T follicular helper cell (primary cell): ENCODE data around the gene STK33.
"Not testable (repeated sequence)": the region's sequence is repeated elsewhere in the genome, so short reads cannot be mapped to it uniquely, and the experiment has no call there.

Experiments
- DNase-seq: peaks from one replicate; pipeline ENCODE4 v3.0.0-alpha.2; 2020; ENCODE audit warnings: low read depth

STK33 gene

DNA sequence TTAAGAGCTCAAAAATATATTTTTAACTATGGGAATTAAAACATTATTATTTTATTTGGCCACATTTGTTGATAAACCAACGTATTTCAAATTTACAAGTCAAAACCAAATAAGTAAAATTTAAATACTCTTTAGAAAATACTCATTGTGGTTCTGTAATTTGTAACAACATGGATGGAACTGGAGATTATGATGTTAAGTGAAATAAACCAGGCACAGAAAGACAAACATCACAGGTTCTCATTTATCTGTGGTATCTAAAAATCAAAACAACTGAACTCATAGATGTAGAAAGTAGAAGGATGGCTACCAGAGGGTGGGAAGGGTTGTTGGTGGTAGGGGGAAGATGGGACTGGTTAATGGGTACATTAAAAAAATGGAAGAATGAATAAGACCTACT, 50.8 kb downstream of the STK33 start:
- DNase-seq: no peak

DNA sequence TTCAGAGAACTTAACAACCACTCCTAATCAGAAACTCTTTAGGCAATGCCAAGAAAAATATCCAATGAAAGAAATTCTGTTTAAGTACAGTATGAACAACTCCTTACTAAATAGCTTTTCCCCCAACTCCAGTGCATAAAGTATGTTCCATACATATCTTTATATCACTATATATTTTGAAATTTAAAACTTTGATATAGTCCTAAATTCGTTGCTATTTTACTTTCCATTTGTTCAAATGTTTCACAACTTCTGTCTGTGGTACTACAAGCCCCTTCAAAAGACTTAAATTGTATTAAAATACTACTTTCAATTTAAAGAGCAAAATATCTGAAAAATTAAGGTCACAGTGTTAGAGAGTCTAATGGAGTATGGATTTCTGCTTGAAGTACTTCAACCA, 52.6 kb downstream of the STK33 start:
- no peak for DNase-seq

DNA sequence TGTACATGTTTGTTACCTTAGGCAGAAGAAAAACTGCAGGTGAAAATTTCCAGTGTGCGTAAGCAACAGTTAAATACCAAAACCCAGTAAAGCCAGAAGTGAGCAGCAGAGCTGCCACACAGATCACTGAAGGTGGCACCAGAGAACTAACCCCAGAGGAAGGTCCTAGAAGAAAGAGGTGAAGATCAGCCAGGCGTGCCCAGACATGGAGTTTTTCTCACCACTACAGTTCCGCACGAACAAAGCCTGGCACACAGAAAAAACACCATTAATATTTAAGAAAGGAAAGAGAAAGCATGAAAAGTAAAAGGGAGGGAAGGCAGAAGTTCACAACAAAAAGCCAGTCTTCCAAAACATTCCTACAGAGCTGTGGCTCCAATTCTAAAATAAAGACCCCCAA, 60.7 kb downstream of the STK33 start:
- DNase-seq: no peak

DNA sequence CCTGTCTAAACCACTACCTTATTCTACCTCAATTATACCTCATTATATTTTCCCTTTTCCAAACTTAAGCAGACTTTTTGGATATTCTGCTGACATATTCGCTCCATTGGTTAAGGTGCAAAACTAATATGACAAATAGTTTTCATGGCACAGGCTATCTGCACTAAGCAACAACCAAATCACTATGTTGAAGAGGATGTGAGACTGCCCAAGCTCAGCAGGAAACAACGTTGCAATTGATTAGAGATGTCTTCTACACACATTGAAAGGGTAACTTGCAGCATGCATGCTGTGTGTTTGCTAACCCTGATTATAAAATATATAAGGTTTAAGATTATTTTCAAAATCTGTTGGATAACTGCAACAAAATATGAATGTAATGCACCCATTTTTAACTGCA, 61.6 kb downstream of the STK33 start:
- DNase-seq: no peak

DNA sequence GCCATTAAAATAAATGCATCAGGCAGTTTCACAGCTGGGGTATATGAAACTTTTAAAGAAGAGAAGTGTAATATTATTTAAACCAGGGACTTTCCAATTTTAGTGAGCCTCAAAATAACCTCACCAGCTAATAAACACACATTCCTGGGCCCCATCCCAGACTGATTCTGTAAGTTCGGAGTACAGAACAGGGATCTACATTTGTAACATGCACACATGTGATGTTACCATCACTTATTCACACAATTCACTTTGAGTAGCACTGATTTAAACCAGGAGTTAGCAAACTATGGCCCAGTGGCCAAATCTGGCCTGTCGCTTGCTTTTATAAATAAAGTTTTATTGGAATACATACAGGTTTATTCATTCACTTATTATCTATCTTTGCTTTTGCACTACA, 62.0 kb downstream of the STK33 start:
- no peak for DNase-seq

DNA sequence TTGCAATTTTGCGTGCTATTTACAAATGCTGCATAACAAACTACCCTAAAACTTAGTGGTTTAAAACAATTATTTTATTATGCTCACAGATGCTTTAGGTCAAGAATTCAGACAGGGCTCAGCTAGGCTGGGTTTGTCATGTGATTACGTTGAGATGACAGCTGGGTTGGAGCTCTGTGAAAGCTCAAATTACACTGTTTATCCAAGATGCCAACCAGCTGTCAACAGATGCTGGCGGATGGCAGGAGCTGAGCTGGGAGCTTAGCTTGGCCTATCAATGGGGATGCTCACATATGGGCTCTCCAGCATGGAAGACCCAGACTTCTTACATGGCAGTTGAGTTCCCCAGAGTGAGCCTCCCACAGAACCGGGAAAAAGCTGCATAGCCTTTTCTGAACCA, 62.7 kb downstream of the STK33 start:
- DNase-seq: no peak

DNA sequence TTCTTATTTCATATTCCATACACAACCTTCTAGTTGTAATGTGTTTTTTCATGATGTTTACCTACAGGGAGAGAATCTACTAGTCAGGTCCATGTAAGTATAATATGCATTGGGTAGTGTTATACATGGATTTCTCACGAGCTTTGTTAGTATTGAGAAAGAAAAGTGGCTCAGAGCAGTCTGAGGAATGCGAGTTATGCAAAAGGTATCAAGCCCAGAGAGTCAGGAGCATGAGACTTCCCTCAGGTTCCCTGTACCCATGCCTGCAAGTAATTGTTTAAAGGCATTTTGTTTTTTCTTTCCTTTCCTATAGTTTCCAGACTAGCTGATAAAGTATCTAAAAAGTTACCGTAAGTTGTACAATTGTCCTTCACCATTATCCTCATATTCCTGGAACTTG, 66.1 kb downstream of the STK33 start:
- DNase-seq: no peak

DNA sequence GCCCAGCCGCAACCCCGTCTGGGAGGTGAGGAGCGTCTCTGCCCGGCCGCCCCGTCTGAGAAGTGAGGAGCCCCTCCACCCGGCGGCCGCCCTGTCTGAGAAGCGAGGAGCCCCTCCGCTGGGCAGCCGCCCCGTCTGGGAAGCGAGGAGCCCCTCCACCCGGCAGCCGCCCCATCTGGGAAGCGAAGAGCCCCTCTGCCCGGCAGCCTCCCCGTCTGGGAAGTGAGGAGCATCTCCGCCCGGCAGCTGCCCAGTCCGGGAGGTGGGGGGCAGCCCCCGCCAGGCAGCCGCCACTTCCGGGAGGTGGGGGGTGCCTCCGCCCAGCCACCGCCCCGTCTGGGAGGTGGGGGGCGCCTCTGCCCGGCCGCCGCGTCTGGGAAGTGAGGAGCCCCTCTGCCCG, 70.6 kb downstream of the STK33 start:
- DNase-seq: no peak

DNA sequence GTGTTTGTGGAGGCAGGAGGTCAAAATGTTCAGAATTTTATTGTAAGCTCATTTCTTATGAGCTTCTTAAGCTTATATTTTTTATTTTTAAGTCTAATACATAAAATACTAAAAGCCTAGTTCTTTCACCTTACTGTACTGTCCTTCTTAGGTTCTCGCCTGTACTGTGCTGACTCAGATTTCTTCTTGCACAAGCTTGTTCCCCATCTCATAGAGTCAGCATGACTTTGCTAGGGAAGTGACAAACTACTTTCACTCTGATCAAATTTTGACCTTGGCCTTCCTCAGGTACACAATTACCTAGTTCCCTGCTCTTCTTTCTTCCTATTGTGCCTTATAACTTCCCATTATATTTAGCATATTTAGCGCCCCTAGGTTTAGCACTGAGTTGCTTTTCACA, 81.5 kb downstream of the STK33 start:
- no peak for DNase-seq

DNA sequence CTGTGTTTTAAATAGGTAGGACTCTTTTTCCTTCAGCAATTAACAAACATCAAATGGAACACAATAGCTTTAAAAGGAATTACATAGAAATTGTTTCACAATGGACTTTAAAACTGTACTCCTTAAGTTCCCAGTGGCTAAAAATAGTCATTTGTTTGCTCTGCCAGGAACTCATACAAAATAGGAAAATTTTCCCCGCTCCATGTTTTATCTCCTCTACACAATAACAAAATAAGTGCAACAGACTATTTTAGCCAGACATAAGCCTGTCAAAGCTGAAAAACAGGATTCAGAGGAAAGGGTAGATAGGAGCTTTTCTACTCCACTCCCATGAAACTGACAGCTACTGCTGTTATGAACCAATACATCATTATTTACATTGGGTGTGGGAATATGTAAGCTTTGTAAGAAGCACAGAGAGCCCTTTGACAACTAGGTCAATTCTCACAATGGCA, 90.1 kb downstream of the STK33 start:
- no peak for DNase-seq

DNA sequence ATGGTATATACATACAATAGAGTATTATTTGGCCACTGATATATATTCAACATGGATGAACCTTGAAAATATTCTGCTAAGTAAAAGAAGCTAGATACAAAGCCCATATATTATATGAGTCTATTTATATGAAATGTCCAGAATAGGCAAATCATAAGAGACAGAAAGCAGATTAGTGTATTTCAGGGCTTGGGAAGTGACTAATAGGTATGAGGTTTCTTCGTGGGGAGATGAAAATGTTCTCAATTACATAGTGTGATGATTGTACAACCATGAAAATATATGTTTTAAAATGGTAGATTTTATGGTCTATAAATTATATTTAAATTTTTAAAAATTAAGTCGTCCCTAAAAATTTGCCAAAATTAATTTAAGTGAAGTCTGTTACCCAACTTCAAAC, 92.2 kb downstream of the STK33 start:
- no peak for DNase-seq

DNA sequence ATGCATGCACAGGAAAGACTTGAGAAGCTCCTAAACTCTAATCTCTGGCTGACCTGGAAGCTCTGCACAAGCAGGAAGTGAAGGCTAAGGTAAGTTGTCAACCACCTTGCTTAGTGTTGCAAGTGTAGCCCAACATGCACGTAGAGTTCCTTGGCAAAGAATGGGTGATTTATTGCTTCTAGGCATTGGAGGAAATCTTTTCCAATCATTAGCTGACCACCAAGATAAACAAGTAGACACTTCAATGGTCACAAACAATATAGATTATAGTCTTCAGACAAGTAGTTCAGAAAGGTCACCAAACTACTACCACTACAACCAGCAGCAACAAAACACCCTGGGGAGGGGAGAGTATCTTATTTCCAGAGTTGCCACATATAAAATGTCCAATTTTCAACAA, 105.6 kb downstream of the STK33 start:
- DNase-seq: no peak

DNA sequence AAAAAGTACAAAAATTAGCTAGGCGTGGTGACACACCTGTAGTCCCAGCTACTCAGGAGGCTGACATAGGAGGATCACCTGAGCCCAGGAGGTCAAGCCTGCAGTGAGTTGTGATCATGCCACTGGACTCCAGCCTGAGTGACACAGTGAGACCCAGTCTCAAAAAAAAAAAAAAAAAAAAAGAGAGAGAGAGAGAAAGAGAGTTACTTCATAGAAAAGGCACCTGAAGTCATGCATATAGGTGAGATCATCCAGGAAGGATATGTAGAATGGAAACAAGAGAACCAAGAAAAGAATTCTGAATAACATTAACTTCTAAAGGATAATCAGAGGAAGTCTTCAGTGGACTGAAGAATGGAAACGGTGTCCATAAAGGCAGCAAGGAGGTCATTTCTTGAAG, 106.8 kb downstream of the STK33 start:
- DNase-seq: no peak

DNA sequence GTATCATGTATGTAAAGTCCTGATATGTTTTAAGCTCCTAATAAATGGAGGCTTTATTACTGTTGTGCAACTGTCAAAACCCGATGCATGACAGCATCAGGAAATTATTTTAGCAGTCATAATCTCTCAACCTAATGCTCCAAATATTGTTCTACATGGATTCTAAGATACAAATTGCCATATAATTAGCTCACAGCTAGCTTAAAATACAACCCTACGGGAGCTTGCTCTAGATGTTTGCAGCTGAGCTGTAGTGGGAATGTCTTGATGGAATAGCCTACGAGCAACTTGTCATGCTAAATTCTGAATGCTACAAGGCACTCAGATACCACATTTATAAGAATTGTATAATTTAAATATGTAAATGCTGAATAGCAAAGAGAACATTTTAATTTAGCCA, 109.8 kb downstream of the STK33 start:
- DNase-seq: no peak

DNA sequence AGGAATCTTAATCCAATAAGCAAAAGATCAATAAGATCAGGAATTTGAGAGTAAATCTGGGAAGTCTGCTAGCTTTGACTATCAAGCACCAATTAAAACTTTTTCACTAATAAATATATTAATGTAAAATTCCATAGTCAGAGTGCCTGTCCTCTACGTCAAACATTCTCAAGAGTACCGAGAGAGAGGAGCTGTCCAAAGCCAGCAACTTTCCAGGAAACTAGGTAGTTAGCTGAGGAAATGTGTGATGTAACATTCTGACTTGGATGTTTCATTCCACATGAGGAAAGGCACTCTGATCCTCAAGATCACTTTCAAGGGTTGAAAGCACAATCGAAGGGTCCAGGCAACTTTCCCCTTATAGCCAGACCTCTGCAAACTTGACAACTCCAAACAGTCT, 113.2 kb downstream of the STK33 start:
- no peak for DNase-seq

DNA sequence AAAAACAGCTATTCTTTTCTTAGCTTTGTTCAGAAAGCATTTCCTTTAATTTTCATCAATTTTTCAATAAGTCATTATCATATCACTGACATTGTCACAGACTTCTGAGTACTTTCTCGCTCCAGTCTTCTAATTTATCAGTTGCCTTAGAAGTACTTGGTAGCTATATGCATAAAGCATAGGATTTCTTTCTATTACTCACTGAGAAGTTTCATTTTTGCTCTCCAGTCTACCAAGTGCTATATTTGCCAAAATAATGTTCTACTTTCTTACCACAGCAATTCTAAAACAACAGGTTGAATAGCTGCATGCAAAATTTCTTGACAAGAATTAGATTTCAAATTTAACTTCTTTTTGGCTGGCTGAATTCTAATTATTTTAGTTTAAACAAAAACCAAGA, 116.3 kb downstream of the STK33 start:
- DNase-seq: no peak

DNA sequence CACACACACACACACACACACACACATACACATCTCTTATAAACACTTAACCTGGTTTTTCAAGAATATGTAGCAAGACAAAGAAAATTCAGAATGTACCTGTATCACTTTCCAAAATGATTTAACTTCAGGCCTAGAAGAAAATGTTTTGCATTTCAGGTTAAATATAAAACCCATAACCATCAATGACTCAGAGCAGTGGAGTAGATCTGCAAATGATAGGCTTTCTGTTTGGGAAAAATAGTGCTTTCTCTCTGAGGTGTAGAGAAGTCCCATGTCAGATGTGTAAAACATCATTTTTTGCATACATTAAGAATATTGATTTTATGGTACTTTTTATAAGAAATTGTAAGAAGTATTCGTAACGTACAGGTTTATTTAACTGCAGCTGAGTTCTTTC, 116.9 kb downstream of the STK33 start:
- DNase-seq: no peak

DNA sequence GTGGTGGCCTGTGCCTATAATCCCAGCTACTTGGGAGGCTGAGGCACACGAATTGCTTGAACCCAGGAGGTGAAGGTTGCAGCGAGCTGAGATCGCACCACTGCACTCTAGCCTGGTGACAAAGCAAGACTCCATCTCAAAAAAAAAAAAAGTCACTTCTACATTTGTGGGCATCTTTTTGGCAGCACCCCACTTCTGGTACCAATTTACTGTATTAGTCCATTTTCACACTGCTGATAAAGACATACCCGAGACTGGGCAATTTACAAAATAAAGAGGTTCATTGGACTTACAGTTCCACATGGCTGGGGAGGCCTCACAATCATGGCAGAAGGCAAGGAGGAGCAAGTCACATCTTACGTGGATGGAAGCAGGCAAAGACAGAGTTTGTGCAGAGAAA, 126.2 kb downstream of the STK33 start:
- DNase-seq: not testable (repeated sequence)

DNA sequence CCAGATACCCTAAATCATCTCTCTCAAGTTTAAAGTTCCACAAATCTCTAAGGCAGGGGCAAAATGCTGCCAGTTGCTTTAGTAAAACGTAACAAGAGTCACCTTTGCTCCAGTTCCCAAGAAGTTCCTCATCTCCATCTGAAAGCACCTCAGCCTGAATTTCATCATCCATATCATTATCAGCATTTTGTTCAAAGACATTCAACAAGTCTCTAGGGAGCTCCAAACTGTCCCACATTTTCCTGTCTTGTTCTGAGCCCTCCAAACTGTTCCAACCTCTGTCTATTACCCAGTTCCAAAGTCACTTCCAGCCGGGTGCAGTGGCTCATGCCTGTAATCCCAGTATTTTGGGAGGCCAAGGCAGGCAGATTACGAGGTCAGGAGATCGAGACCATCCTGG, 126.7 kb downstream of the STK33 start:
- not testable (repeated sequence) for DNase-seq

DNA sequence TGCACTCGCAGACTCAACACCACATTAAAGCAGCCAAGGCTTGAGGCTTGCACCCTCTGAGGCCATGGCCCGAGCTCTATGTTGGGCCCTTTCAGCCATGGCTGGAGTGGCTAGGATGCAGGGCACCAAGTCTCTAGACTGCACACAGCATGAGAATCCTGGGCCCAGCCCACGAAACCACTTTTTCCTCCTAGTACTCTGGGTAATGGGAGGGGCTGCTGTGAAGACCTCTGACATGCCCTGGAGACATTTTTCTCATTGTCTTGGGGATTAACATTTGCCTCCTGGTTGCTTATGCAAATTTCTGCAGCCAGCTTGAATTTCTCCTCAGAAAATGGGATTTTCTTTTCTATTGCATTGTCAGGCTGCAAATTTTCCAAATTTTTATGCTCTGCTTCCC, 127.1 kb downstream of the STK33 start:
- DNase-seq: not testable (repeated sequence)

DNA sequence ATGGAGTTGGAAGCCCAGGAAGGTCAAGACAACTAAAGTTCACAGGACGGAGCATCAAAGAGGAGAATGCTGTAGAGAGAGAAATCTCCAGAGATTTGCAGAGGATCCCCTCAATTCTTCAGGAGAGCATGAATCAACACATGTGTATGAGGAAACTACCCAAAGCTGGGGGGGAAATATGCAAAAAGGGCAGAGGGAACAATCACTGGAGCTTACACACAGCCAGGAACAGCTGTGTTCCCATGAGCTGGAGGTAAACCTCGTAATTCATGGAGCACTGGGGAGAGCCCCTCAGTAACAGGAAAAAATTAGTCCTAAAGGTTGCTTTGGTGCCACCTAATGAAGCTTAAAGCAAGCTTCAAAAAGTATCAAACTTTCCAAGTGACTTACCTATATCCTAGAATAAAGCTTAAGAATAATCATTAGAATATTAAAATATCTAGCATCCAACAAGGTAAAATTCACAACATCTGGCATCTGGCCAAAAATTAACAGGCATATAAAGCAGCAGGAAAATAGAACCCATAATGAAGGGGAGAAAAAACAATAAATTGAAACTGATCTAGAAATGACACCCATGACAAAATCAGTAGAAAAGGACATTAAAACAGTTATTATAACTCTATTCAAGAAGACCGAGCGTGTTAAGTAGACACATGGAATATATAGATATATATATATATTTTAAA, 134.2 kb downstream of the STK33 start:
- DNase-seq: no peak

DNA sequence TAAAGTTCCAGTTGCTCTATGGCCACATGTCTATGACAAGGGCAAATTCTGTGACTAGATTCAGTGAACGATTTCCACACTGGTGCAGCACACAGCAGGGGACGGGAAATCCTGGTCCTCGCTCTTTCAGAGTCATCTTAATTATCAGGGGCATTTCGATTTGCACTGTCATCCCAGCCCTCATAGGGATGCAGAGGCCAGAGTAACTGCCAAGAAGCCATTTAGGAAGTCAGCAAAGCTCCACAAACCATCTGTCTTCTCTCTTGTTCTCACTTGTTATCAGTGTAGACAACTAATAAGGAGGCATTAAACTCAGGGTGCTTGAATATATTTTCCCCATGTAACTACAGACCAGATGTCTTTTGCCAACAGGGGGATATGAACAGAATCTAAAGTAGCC, 151.7 kb downstream of the STK33 start:
- DNase-seq: no peak

DNA sequence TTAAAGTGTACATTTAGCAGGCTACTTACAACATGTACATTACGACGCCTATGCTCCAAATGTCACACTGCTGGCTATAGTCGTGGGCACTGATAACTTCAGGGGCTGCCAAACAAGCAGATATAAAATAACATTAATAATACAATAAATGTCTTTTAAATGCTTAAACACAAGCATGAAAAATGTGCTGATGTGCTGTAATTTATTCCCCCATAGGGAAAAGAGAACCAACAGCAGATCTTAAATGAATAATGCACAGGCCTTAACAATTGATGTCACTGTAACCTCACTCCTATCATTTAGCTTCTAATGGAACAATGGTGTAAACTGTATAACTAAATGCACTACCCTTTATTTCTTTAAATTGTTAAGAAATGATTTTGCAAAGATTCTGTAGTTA, 153.4 kb downstream of the STK33 start:
- DNase-seq: no peak

DNA sequence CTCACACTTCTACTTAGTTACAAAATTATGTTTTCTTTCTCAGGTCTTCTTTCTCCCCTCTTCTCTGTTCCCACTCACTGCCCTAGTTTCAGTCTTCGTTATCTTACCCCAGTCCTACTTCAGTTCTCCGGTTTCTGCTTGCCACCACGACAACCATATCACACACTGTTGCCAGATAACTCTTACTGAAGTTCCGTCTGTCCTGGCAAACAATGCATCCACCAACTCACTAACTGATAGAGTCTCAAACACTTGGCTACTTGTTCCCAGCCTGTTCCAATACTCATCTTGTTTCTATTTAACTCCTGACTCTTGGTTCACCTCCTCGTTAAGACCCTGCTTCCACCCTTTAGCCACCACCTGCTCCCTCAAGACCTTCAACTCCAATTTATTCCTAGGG, 164.5 kb downstream of the STK33 start:
- no peak for DNase-seq

DNA sequence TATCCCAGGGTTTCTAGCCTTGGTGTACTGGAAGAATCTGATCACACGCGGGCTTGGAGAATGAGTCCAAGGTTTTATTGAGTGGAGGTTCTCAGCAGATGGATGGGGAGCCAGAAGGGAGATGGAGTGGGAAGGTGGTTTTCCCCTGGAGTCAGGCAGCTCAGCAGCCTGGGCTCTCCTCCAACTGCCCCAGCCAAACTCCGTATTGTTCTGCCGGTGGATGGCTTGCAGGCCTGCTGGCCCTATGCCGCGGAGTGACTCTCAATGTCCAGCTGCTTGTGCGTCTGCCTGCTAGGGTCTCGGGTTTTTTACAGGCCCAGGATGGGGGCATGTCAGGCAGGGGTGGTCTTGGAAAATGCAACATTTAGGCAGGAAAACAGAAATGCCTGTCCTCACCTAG, 168.0 kb downstream of the STK33 start:
- no peak for DNase-seq
